ENCODE data around the gene ERC1.

DNA sequence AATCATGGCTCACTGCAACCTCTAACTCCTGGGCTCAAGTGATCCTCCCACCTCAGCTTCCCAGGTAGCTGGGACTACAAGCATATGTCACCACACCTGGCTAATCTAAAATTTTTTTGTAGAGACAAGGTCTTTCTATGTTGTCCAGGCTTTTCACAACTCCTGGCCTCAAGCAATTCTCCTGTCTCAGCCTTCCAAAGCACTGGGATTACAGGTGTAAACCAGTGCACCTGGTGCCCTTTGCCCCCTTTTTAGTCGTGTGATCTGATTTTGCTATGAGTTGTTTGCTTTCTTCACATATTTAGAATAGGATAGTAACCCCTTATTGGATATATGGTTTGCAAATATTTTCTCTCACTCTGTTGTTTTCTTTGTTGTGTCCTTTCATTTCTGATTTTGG lies 39.8 kb upstream of the ERC1 start:
- TF ChIP-seq, protein P1, sequence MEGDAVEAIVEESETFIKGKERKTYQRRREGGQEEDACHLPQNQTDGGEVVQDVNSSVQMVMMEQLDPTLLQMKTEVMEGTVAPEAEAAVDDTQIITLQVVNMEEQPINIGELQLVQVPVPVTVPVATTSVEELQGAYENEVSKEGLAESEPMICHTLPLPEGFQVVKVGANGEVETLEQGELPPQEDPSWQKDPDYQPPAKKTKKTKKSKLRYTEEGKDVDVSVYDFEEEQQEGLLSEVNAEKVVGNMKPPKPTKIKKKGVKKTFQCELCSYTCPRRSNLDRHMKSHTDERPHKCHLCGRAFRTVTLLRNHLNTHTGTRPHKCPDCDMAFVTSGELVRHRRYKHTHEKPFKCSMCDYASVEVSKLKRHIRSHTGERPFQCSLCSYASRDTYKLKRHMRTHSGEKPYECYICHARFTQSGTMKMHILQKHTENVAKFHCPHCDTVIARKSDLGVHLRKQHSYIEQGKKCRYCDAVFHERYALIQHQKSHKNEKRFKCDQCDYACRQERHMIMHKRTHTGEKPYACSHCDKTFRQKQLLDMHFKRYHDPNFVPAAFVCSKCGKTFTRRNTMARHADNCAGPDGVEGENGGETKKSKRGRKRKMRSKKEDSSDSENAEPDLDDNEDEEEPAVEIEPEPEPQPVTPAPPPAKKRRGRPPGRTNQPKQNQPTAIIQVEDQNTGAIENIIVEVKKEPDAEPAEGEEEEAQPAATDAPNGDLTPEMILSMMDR (IDR thresholded peaks at IDR 0.05; ENCODE audit: poor library complexity) = no peak
- TF ChIP-seq EZH2 (IDR thresholded peaks at IDR 0.05; ENCODE audit: borderline replicate concordance) = no peak
- no peak for TF ChIP-seq EZH2phosphoT487 (IDR thresholded peaks at IDR 0.05; ENCODE audit: low read depth, severe bottlenecking, unreplicated experiment)

Data from hepatocyte (in vitro differentiated cells).